ENCODE results near the gene C5orf63.
"Not testable (repeated sequence)": the region's sequence is repeated elsewhere in the genome, so short reads cannot be mapped to it uniquely, and the experiment has no call there.

The C5orf63 gene

DNA sequence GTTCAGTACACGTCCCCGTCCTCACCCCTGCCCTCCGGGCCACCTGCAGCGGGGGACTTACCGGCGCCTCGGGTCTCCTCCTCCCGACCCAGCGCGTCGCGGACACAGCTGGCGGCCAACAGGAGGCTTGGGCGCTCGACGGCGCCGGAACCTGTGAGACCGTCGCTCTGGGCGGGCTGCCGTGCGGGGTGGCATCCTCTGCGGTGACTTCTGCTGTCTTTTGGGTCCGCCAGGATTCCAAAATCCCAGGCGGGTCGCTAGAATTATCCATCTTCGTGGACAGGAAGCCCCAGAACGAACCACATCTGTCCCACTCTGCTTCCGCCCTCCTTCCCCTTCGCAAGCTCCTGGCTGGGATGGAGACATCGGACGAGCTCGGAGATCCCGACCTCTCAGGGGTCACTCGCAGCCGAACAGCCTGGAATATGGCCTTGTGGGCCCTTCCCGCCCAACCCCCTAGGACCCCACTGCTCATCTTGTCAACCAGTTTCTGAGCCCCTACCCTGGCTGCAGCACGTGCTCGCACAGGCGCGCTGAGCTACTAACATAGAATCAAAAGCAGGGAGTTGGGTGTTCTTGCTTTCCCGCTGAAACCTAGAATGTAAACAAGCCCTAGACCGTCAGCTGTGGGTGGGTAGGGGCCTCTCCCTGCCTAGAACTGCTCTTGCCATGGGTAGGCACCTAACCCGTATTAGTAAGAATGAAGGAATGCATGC lies 42.0 kb downstream of the C5orf63 start:
- no peak for DNase-seq (ENCODE audit: low read depth in 2 of 2)

DNA sequence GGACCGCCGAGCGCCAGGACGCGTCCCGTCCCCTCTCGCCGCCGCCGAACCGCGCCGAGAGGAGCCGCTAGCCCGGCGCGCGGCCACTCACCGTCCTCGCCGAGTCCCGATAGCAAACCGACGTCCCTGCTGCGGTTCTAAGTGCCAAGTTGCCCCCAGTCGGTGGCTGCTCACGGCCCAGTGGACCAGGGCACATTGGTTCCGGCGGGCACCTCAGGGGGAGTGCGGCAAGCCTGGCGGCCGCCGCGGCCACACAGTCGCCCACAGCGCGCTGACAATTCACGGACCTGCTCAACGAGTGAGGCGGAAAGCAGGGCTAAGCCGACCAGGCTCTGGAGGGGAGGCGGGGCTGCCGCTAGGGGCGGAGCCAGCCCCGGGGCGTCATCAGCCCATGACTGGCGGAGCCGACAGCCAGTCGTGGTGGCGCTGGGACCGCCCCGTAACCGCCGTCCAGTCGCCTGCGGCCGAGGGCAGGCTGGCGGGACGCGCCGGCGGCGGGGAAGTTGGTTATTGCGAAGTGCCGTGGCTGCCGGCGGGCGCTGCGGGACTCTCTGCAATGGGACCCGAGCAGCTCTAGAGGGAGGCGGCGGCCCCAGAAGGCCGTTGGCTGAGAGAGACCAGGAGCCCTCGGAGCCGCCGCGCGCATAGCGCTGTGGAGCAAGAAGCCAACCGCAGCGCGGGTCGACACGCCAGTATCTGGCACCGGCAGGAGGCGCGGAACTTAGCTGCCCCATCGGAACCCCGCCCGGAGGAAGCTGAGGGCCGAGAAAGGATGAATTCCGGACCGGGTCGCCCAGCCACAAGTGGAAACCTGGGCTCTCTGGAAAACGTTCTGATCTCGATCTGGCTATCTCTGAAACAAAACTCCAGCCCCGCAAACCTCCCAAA lies 42.8 kb downstream of the C5orf63 start, which contains the start of gene MARCHF3:
Gene MARCHF3, minus strand, starts transcription at position 300 of the 888 bp plus-strand sequence. CDS start 112,387 bp downstream, outside the sequence.
- peak; percentile 86 to 87 for DNase-seq (ENCODE audit: low read depth in 2 of 2)

DNA sequence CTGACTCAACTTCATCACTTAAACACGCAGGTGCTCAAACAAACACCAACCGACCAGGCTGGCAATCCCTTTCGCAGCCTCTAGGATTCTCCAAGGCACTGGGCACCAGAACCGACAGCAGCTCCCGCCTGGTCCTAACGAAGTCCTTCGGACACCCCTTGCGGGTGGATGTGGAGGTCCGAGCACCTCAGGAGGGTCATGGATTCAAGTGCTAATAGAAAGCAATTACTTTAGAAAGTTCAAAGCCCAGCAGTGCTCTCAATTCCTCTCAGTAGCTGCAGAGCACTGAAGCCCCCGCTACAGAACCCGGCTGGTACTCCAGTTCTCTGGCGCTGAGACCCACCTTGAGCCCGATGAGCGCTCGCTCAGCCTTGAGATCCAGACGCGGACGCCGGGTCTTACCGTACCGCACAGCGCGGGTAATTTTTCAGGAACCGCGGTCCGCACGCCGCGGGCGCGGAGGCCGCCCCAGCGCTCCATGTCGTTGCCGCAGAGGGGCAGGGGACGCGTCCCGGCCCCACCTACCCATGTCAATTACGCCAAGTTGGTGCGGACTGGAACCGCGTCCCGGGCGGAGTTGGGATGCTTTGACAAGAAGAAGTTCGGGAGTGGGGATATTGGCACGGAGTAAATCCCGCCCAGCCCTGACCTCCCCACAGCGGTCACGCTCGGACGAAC lies 43.6 kb downstream of the C5orf63 start:
- DNase-seq (ENCODE audit: low read depth in 2 of 2), result no peak

DNA sequence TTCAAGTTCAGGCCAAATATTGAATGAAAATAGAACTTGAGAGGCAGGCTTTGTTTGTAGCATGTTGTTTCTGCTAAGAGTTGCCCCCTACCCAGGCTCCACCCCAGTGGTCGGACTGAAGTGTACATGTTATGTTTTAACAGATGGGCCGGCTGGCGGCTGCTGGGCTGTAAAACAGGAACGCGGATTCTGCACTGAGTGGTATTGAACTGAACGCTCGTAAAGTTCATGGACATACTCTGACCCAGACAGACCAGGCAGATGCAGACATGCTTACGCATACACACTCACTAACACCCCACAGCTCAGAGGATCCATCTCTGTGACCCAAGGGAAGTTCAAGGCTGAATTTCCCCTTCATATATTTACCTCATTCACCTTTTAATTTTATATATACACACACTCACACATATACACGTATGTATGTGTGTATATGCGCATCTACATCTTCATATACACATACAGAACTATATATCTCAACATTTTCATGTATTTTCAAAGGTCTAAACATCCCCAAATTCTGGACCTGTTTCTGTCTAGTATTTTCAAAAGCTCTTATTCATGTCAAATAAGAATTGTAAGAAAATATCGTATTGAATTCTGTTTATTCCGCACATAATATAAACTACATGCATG lies 44.4 kb downstream of the C5orf63 start:
- DNase-seq (ENCODE audit: low read depth in 2 of 2), result no peak

DNA sequence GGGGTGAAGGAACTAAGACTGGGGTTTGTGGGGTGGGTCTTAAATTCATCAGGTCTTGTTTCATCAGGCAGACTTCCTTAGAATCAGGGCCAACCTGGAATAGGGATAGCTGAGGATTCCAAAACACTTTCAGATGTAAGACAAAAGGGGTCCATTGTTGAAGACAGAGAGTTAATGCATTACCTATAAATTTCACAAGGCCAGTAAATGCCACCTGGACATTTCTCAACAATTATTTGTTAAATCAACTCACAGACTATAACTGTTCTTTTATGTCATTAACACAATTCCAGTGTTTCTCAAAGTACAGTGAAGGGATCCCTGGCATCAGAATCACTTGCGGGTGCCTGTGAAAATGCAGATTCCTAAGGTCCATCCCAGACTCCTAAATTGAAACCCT lies 45.8 kb downstream of the C5orf63 start:
- no peak for DNase-seq (ENCODE audit: low read depth in 2 of 2)

DNA sequence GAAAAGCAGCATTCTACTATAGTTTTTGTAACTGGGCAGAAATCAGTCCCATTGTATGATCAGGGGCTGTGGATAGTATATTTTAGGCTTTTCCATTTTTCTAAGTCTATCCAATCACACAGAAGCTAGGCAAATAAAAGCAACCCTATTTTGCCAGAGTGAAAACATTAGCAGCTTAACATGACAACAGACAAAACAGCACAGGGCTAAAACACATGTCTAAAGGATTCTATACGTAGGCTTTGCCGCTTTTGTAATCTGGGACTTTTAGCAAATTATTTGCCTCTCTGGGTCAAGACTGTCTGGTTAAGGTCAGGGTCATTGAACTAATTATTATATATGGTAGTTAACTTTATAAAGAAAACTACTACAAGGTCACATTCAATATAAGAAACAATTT lies 47.1 kb downstream of the C5orf63 start:
- DNase-seq (ENCODE audit: low read depth in 2 of 2), result no peak

DNA sequence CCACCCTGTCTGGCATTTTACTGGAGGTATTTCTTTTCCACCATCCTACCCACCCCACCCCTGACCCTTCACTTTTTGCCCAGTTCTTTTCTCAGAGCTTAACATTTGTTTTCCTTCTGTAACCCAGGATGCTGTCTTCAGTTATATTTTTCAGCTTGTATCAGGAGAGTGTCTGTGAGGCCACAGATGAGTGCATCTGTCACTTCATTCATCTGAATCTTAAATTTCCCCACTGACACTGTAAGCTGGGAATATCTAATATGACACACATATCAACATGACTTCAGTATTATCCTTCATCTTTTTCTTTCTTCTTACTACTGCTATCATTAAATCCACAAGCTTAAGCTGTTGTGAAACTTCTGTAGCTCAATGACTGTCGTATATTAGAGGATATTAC lies 47.8 kb downstream of the C5orf63 start:
- DNase-seq (ENCODE audit: low read depth in 2 of 2), result no peak

DNA sequence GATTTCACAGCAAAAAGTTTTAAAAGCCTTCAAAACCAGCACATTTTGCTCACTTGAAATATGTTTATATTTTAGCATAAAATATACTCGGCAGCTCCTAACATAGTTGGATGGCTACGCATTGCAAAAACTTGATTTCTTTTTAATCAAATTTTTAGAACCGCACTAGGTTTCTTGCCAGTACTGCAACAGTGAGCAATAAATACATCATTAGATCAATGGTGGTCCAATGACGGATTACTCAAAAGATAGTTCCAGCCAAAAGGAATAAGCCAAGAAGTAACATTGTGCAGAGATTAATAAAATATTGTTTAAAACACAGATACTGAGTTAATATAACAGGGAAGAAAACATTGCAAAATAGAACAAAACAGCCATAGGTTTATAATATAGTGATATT lies 48.5 kb downstream of the C5orf63 start:
- DNase-seq (ENCODE audit: low read depth in 2 of 2), result no peak

DNA sequence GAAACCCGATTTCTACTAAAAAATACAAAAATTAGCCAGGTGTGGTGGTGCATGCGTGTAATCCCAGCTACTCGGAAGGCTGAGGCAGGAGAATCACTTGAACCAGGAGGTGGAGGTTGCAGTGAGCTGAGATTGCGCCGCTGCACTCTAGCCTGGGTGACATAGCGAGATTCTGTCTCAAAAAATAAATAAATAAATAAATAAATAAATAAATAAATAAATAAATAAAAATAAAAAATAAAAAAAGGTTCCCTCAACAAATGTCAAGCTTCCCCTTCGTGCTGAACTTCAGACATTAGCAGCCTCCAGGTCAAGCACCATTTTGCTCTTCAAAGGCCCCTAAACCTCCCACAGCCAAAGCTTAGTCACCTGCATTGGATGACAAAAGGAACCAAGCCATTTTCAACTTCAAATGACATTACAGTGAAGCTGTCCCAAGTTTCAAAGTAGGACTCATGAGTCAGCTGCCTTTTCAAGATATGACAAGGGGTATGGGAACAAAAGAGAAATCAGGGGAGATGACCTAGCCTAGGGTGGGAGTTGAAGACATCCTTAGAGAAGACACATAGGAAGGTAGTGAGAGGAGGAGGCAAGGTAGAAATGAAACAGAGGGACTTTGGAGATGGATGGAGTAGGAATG lies 49.6 kb downstream of the C5orf63 start:
- DNase-seq (ENCODE audit: low read depth in 2 of 2), result not testable (repeated sequence)

DNA sequence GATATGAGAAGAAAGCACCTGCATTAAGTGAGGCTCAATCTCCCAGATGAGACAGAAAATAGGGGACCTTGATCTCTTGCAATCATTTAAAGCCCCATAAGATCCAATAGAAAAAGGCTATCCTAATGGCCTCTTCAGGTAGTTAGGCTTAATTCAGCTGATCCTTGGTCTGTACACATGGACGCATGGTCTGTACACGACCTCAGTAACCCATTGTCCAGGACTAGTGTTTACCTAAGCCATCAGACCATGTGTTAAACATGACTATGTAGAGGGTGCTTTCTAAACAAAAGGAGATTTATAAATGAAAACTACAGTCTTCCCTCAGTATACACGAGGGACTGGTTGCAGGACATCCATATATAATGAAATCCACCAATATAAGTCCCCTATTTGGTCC lies 50.5 kb downstream of the C5orf63 start:
- no peak for DNase-seq (ENCODE audit: low read depth in 2 of 2)

DNA sequence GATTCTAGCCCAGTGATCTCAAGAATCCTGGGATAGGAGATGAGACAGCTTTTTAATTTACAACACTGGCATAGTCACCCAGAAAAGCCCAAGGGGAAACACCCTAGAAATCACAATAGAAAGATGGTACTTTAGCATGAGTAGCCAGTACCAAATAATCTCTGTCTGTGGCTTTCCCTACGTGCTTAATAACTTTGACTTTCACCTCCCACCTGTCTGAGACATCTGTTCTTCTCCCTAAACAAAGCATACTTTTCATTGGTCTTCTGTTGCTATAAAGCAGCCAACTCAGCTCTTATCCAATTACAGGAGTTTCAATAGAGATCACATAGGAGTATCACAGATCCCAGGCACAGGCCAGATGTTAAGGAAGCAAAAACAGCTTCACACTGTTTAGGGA lies 53.4 kb downstream of the C5orf63 start:
- DNase-seq (ENCODE audit: low read depth in 2 of 2), result no peak

DNA sequence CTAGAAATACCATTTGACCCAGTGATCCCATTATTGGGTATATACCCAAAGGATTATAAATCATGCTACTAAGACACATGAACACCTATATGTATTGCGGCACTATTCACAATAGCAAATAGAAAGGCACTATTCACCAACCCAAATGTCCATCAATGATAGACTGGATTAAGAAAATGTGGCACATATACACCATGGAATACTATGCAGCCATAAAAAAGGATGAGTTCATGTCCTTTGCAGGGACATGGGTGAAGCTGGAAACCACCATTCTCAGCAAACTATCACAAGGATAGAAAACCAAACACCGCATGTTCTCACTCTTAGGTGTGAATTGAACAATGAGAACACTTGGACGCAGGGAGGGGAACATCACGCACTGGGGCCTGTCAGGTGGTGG lies 56.6 kb downstream of the C5orf63 start:
- not testable (repeated sequence) for DNase-seq (ENCODE audit: low read depth in 2 of 2)

DNA sequence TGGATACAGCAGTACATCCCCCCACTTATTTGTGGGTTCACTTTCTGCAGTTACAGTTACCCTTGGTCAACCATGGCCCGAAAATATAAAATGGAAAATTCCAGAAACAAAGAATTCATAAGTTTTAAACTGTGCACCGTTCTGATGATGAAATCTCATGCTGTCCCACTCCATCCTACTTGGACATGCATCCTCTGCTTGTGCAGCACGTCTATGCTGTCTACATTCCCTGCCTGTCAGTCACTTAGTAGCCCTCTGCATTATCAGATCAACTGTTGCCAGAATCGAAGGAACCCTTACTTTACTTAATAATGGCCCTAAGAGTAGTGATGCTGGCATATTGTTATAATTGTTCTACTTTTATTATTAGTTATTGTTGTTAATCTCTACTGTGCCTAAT lies 57.6 kb downstream of the C5orf63 start:
- no peak for DNase-seq (ENCODE audit: low read depth in 2 of 2)

DNA sequence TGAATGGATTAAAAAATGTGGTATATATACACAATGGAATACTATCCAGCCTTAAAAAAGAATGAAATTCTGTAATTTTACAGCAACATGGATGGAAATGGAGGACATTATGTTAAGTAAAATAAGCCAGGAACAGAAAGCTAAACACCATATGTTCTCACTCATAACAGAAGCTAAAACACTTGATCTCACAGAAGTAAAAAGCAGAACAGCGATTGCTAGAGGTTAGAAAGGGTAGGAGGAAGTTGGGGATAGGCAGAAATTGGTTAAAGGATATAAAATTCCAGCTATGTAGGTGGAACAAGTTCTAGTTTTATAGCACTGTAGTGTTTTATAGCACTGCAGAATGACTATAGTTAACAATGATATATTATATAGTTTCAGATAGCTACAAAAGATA lies 58.7 kb downstream of the C5orf63 start:
- no peak for DNase-seq (ENCODE audit: low read depth in 2 of 2)

DNA sequence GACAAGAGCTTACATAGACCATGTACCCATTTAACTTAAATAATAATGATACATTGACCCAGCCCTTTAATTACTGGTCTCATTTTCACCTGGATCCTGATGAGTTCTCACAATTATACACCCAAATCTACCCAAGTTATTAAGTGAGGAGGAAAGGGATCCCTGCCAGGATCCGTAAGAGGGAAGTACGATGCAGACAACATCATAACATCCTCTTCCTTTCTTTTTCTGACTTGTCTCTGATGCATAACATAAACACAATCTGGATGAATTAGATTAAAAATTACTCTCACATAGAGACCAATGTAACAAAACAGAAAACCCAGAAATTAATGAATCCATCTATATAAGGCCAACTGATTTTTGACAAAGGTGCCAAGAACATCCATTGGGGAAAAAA lies 59.9 kb downstream of the C5orf63 start:
- no peak for DNase-seq (ENCODE audit: low read depth in 2 of 2)

DNA sequence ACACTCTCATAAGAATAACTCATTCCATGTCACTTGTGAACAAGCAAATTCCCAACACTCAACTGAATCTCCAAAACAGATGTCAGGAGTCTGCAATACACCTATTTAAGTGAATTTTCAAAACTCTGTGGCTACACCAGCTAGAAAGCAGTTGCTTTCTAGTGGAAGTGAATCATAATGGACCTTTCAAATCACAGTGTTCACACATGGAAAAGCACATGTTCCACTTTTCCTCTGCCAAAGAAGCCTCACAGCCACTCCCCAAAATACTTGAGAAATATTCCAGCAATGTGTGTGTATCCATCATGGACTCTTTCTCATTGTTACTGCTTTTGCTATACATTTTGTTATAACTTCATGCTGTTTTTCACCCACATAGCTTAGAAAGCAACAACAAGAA lies 60.4 kb downstream of the C5orf63 start:
- DNase-seq (ENCODE audit: low read depth in 2 of 2), result peak; percentile 50 to 53

DNA sequence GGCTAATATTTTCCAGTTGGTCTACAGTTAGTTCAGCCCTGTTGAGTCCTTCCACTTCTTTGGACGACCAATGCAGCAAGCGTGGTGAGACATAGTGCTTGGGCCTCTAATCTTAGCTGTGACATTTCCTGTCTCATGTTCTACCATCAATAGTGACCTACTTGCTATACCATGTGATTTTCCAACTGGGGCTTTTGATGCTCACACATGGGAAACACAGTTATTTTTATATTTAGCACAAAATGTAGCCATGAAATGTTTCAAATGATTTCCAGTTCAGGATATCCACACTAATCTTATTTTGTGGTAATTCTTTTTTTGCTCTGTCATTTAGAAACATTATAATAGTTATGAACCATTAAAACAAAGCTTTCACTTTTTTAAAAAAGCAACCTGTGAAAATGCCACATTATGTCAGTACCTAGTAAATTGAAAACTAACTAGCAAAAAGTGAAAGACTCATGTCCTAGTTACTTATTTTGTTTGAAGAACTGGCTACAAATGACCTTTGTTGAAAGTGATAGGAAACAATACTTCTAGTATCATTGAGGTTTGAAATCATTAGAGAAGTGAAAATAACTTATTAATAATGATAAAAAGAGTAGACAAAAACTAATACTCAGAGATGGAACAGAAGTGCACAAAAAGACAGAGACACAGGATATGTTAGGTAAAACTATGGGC lies 61.2 kb downstream of the C5orf63 start:
- no peak for DNase-seq (ENCODE audit: low read depth in 2 of 2)

DNA sequence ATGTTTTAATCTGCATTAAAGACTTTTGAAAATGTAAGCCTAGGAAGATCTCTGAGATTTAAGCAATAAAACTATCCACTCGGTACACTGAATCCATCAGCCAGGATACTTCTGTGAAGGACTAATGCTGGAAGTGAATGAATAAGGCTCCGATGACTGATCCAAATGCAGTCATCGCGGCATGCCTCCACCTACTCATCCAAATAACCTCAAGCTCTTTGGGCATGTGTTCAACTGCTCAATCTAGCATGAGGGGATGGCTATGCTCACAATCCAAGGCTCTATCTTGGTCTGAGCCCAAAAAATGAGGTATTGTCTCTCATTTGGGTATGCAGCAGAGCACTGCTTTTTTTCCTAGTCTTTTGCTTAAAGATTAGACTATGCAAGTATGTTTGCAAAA lies 62.1 kb downstream of the C5orf63 start:
- peak; percentile 38 to 39 for DNase-seq (ENCODE audit: low read depth in 2 of 2)

DNA sequence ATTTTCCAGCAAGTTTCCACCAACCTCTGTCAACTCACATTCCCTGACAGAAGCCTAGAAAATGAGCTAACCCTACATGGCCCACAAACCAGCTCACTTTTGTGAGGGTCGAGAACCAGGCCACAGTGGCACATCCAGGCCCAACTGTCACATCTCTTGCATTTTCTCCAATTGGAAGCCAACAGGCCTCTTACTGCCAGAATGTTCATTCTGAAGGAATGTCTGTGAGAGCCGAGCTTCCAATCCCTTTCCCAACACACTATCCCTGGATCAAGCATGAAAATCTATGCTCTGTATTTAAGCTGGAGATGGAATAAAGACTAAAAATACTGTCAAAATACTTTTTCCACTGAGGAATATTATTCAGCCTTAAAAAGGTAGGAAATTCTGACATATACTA lies 62.9 kb downstream of the C5orf63 start:
- DNase-seq (ENCODE audit: low read depth in 2 of 2), result no peak

DNA sequence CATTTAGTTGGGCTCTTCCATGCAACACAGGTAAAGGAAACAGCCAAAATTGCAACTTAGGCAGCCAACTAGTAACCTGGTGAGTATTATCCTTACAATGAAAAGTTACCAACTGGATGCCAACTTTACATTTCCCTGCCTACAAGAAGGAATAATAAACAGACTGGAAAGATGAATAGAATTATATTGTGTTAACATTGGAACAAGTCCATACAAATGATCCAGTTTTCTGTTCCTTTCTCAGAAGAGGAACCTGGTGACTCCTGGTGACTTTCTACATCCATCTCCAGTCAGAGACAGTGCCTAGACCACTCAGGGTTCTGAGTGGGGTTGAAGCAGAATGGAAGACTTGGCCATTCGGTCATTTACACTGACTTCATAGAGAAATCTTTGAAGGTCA lies 63.5 kb downstream of the C5orf63 start:
- DNase-seq (ENCODE audit: low read depth in 2 of 2), result no peak
